C1 segment of cervical spinal cord (tissue), 14 donors: ENCODE data around the gene ZNF106.

Experiments
- DNase-seq, 14 donors: peaks; one replicate each; lab custom pipeline; 2025; lab: John Stamatoyannopoulos, UW

The ZNF106 gene

GRCh38 chr15:42405863-42406482, 85.0 kb downstream of the ZNF106 start:
- DNase-seq, result peak in 1 of 14 donors; percentile 25

DNA sequence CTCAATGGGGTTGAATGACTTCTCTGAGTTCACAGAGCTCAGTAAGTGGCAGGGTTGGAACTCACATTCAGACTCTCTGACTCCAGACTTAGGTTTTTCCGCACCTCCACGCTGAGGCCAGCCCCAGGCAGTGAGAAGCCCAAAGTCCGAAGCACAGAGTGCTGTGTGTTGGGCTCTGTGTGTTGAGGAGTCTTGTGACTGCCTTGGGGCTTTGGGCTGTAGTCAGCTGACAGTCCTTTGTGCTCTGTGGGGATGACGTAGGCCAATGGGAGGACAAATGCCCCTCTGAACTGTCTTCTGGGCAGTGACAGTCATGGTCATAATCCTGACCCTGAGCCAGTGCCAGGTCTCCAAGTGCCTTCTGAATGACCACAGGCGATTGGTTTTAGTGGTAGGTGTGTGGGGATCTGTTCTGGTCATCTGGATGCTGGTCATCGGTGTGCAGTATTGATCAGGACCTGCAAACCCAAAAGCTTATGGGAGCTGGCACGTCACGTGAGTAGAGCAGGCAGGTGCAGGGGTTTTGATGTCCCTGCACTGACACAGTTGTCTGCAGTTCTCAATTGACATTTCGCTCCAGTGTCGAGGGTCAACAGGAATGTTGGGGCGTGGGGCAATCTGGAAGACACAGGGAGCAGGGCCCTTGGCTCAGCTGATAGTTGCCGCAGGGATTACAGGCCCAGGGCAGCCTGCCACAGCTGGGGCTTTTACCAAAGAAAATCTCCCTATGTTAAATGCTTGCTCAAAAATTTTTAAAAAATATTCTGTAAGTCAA, 86.3 kb downstream of the ZNF106 start:
- peak in 13 of 14 donors; percentile 9 to 90 (median 83) for DNase-seq

GRCh38 chr15:42403389-42403788, 87.6 kb downstream of the ZNF106 start:
- no peak for DNase-seq

DNA sequence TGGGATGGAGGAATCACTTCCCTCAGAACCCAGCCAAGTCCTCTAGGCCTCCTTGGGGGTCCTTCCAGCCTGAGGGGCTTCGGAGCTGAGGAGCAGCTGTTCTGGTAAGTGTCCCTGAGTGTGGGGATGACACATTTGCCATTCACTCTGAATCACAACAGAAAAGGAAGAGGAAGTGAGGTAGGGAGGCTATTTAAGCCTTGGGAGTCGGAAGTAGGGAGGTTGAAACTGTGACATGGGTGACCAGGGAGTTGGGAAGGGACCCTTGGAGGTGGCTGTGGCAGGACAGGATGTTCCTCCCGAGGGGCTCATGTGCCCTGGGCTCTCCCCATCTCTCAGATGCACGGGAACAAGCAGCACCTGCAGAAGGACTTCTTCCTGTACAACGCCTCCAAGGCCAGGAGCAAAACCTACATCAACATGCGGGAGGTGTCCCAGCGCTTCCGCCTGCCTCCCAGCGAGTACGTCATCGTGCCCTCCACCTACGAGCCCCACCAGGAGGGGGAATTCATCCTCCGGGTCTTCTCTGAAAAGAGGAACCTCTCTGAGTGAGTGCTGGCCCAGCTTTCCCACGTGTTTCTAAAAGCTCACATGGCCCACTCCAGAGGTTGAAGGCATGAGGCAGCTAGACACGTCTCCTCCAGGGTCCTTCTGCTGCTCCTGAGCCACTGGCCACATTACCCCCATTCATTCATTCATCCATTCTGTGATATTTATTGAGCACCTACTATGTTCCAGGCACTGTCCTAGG, 88.3 kb downstream of the ZNF106 start:
- DNase-seq, result no peak

DNA sequence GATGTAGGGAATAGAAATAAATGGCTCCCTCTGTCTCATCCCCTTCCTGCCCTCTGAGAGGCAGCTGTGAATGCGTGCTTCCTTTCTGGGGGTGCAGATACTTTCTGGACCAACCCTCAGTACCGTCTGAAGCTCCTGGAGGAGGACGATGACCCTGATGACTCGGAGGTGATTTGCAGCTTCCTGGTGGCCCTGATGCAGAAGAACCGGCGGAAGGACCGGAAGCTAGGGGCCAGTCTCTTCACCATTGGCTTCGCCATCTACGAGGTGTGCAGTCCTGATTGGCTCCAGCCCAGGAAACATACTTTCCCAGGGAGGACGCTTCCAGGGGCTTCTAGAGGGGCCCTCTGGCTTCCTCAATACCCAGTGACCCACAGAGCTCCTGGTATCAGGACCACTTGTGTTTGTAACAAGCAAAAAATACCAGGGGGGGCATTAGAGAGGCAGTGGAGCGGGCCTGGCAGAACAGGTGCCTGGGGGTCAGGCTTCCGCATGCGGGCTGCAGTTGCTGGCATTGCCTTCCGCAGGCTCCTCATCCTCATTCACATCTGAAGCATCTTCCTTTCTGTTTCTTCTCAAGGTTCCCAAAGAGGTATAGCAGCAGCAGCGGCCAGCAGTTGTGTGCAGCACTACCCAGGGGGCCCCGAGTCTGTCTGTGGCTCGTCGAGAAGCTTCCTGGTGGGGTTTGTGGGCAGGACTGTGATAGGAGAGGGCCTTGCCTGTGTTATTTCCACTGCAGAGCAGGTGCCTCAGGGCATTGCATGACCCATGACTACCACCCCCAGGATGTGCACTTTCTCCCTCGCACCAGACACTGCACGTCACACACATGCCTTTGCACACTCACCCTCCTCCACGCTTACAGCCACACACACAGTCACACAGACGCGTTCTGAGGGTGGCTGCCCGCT, 89.1 kb downstream of the ZNF106 start:
- no peak for DNase-seq

- DNase-seq, result no peak
Observed at GRCh38 chr15:42395838-42396237, 95.1 kb downstream of the ZNF106 start.

GRCh38 chr15:42394106-42394505, 96.8 kb downstream of the ZNF106 start:
- no peak for DNase-seq

GRCh38 chr15:42392309-42393024, 98.5 kb downstream of the ZNF106 start:
- no peak for DNase-seq

DNA sequence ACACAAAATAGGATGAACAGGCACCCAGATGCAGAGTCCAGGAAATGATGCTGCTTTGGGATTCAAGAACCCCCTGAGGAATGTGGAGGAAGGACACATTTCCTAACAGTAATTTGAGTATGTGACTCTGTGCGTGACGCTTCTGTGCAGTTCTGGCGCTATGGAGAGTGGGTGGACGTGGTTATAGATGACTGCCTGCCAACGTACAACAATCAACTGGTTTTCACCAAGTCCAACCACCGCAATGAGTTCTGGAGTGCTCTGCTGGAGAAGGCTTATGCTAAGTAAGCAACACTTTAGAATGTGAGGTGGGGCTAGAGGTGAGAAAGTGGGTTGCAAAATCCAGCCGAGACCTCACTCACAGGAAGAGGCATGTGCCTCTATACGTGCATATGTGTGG, 103.3 kb downstream of the ZNF106 start:
- no peak for DNase-seq

- DNase-seq, result no peak
Observed at GRCh38 chr15:42385980-42386700, 104.8 kb downstream of the ZNF106 start.

- no peak for DNase-seq
Observed at GRCh38 chr15:42385206-42385979, 105.5 kb downstream of the ZNF106 start.

- no peak for DNase-seq
Observed at GRCh38 chr15:42384597-42384996, 106.3 kb downstream of the ZNF106 start.

DNA sequence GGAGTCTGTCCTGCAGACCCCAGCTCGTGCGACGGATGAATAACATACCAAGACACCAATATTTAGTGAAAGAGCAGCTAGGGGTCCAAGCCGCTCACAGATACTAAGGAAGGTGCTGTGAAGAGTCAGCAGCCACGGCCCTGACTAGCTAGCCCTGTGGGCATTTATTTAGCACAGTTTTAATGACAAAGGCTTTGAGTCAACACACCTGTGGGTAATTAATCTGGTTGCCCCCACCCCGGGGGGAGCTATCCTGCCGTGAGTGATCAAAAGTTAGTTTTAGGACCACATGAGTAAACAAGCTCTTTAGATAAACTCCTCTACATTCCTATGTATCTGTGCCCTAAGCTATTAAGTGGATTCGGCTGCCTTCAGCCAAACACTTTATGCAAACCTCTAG, 112.9 kb downstream of the ZNF106 start:
- no peak for DNase-seq

DNA sequence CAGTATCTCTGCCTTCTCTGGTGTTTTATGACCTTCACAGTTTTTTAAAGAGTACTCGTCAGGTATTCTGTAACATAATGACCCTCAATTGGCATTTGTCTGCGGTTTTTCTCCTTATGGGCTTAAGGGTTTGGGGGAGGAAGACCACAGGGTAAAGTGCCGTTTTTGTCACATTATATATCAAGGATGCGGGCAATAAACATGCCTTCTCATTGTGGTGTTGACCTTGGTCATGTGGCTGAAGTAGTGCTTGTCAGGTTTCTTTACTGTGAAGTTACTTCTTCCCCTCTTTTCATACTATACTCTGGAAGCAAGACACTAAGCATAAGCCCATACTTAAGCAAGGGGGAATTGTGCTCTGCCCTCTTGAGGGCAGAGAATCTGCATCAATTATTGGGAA, 115.0 kb downstream of the ZNF106 start:
- no peak for DNase-seq

- no peak for DNase-seq
Observed at GRCh38 chr15:42375252-42375651, 115.7 kb downstream of the ZNF106 start.

GRCh38 chr15:42374810-42375209, 116.1 kb downstream of the ZNF106 start:
- DNase-seq, result no peak

- no peak for DNase-seq
Observed at GRCh38 chr15:42373936-42374335, 117.0 kb downstream of the ZNF106 start.

GRCh38 chr15:42373274-42373673, 117.7 kb downstream of the ZNF106 start:
- DNase-seq, result no peak

DNA sequence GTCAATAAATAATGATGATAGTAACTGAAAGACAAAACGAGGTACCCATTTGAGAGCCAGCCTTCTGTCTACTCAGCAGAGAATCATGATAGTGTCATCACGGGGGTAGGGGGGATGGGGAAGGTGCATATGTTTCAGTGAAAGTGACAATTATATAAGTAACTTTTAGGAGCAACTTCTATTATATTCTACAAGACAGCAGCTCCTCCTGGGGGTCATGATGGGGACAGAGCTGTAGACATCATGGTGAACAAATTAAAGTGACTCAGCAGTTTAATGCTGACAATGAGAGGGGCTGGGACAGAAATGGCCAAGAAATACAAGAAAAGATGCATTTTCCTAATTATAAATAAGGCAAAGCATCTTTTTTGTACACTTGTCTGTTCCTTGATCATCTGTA, 119.8 kb downstream of the ZNF106 start:
- DNase-seq, result no peak
